NCI-H2227 (cell line): ENCODE data around the gene TCF15.
"Not testable (repeated sequence)": the region's sequence is repeated elsewhere in the genome, so short reads cannot be mapped to it uniquely, and the experiment has no call there.

Experiments
- DNase-seq: peaks from one replicate; lab custom pipeline; 2025; ENCODE audit not compliant: unreplicated experiment; lab: John Stamatoyannopoulos, UW

The TCF15 gene

GRCh38 chr20:584161-584970 is 25.7 kb downstream of the TCF15 start:
- DNase-seq = peak; percentile 50

- DNase-seq = no peak
Measured at GRCh38 chr20:582204-582603, 27.9 kb downstream of the TCF15 start.

- not testable (repeated sequence) for DNase-seq
Measured at GRCh38 chr20:578940-579690, 31.0 kb downstream of the TCF15 start.

GRCh38 chr20:577167-577791 is 32.8 kb downstream of the TCF15 start:
- DNase-seq = peak; percentile 81

GRCh38 chr20:576156-576555 is 34.0 kb downstream of the TCF15 start:
- peak; percentile 12 for DNase-seq

GRCh38 chr20:575230-575629 is 34.9 kb downstream of the TCF15 start:
- DNase-seq = no peak

GRCh38 chr20:574297-574942 is 35.7 kb downstream of the TCF15 start:
- no peak for DNase-seq

GRCh38 chr20:573414-574296 is 36.5 kb downstream of the TCF15 start:
- no peak for DNase-seq

- no peak for DNase-seq
Measured at GRCh38 chr20:572727-573126, 37.4 kb downstream of the TCF15 start.

GRCh38 chr20:571754-572441 is 38.2 kb downstream of the TCF15 start:
- peak; percentile 59 for DNase-seq

- no peak for DNase-seq
Measured at GRCh38 chr20:568673-569415, 41.3 kb downstream of the TCF15 start.

- DNase-seq = no peak
Measured at GRCh38 chr20:568097-568652, 41.9 kb downstream of the TCF15 start.

GRCh38 chr20:564192-564591 is 45.9 kb downstream of the TCF15 start:
- DNase-seq = no peak

- no peak for DNase-seq
Measured at GRCh38 chr20:563187-563586, 46.9 kb downstream of the TCF15 start.

- DNase-seq = no peak
Measured at GRCh38 chr20:562232-562897, 47.7 kb downstream of the TCF15 start.

- peak; percentile 77 for DNase-seq
Measured at GRCh38 chr20:561437-562231, 48.5 kb downstream of the TCF15 start.

- no peak for DNase-seq
Measured at GRCh38 chr20:560680-561079, 49.4 kb downstream of the TCF15 start.
